IPS-18c (cell line): ENCODE measurements around the gene NRAS.

ENCODE experiments used
- H3K4me3 ChIP-seq: 2 replicates; pipeline ENCODE4 v1.7.0; 2013; ENCODE audit warnings: low read depth, mild to moderate bottlenecking, low read length, moderate library complexity; ENCODE audit not compliant: insufficient read depth
- H3K9me3 ChIP-seq: one replicate; pipeline ENCODE4 v1.6.1; 2013; ENCODE audit warnings: mild to moderate bottlenecking, low read length, moderate library complexity; ENCODE audit not compliant: control insufficient read depth, insufficient read depth

The NRAS gene

DNA sequence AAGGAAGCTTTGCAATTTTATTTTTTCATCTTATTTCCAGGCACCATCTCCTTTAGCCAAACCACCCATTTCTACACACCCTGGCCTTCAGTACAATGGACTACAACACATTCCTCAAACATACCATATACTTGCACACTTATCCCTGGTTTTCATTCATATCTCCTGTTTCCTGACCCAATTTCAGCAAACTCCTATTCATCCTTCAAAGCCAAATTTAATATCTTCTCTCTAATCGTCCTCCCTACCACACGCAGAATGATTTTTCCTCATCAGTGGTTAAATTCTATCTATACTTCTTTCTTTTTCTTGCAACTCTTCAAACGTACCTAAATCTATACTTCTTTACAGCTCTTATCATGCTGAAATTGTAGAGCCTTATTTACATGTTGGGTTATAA is 49.6 kb downstream of the NRAS start:
- Histone ChIP-seq H3K4me3 (no peak overlapping the region), H3K9me3 (peaks cover 2% of the 10 kb centered on the region)

DNA sequence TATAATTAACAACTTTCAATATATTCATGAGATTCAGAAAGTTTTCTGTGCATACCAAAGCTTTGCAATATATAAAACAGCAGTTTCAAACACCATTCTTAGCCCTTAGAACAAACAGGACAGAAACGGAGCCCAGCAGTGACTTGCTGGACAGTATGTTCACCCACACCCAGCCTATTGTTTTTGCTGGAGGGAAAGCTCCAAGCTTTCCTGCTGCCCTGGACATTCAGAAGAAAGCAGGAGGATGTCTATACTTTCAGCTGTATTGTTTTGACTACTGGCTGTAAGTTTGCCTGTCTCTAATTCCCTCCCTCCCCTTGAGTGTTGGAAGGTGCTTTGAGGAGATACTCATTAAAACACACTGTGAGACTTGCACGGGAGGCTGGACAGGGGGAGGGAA is 56.3 kb downstream of the NRAS start:
- no peaks in the 10 kb centered on the region for H3K9me3 ChIP-seq
- no peak overlapping the region for H3K4me3 ChIP-seq
